HepG2 (cell line): Measurements from ENCODE around the gene SDC1. TPM values are rescaled to one million over a fixed set of nuclear protein-coding genes. Genes with fewer than 3 reads are reported as not detected.

Source experiments
- ARNT2 ChIP-seq: sonication (generic); formaldehyde crosslinking; IDR thresholded peaks from 2 replicates; pipeline ENCODE4 v1.8.0; 2022; ENCODE audit warnings: mild to moderate bottlenecking, low read depth, missing genetic modification reagents, moderate library complexity
- ATF1 ChIP-seq: IDR thresholded peaks from 2 replicates; pipeline ENCODE4 v1.6.1; 2016; ENCODE audit warnings: mild to moderate bottlenecking, control low read depth
- ATF6 ChIP-seq: sonication (generic); formaldehyde crosslinking; conservative IDR thresholded peaks from 2 replicates; pipeline ENCODE4 v1.4.0; 2020; ENCODE audit warnings: missing genetic modification reagents
- CSRNP1 ChIP-seq: sonication (generic); formaldehyde crosslinking; IDR thresholded peaks from 2 replicates; pipeline ENCODE4 v1.8.1; 2023; ENCODE audit warnings: mild to moderate bottlenecking, missing genetic modification reagents
- CSRNP2 ChIP-seq: sonication (generic); formaldehyde crosslinking; conservative IDR thresholded peaks from 2 replicates; pipeline ENCODE4 v1.8.0; 2022; ENCODE audit warnings: low read depth, missing genetic modification reagents
- FOXO1 ChIP-seq: sonication (generic); formaldehyde crosslinking; IDR thresholded peaks from 2 replicates; pipeline ENCODE4 v1.4.0; 2020; ENCODE audit warnings: missing genetic modification reagents
- HDAC2 ChIP-seq: sonication (generic); formaldehyde crosslinking; IDR thresholded peaks from 2 replicates; pipeline ENCODE4 v1.4.0; 2020; ENCODE audit warnings: missing genetic modification reagents
- KLF9 ChIP-seq: IDR thresholded peaks from 2 replicates; pipeline ENCODE4 v1.6.1; 2016; ENCODE audit warnings: low read depth
- NR2F2 ChIP-seq: IDR thresholded peaks from 2 replicates; pipeline ENCODE4 v1.6.1; 2012; ENCODE audit warnings: low read depth, inconsistent platforms, borderline replicate concordance
- REST ChIP-seq, 2 experiments: IDR thresholded peaks; 2 replicates each; pipeline ENCODE4 v1.6.1; 2011 to 2012; ENCODE audit warnings: low read length in 2 of 2, borderline replicate concordance in 1 of 2, low read depth in 1 of 2, mild to moderate bottlenecking in 1 of 2, moderate library complexity in 1 of 2
- SNRNP70 ChIP-seq: fragments of 200-400 bp; formaldehyde crosslinking; IDR thresholded peaks from 2 replicates; pipeline ENCODE4 v1.6.1; 2017; ENCODE audit warnings: mild to moderate bottlenecking, low read depth, low read length, moderate library complexity
- TEF ChIP-seq: sonication (generic); formaldehyde crosslinking; IDR thresholded peaks from 2 replicates; pipeline ENCODE4 v1.5.0; 2020; ENCODE audit warnings: missing genetic modification reagents
- ZBTB42 ChIP-seq: sonication (generic); formaldehyde crosslinking; IDR thresholded peaks from 2 replicates; pipeline ENCODE4 v1.5.0; 2020; ENCODE audit warnings: mild to moderate bottlenecking, missing genetic modification reagents
- ZFP91 ChIP-seq: sonication (generic); formaldehyde crosslinking; IDR thresholded peaks from 2 replicates; pipeline ENCODE4 v1.9.0; 2022; ENCODE audit warnings: missing genetic modification reagents, mild to moderate bottlenecking, borderline replicate concordance
- ZNF12 ChIP-seq: sonication (generic); formaldehyde crosslinking; IDR thresholded peaks from 2 replicates; pipeline ENCODE4 v1.5.0; 2020; ENCODE audit warnings: missing genetic modification reagents
- ZNF660 ChIP-seq: sonication (generic); formaldehyde crosslinking; IDR thresholded peaks from 2 replicates; pipeline ENCODE4 v1.5.1; 2020; ENCODE audit warnings: mild to moderate bottlenecking, low read depth, missing genetic modification reagents, borderline replicate concordance
- ZNF761 ChIP-seq: sonication (generic); formaldehyde crosslinking; conservative IDR thresholded peaks from 2 replicates; pipeline ENCODE4 v1.4.0; 2020; ENCODE audit warnings: mild to moderate bottlenecking, missing genetic modification reagents
- polyA plus RNA-seq, 8 experiments: library from polyadenylated mRNA; depleted of rRNA in 3 of 8; stranded (reverse) in 7 of 8; unstranded in 1 of 8; fragments of >200 nt; fragmentation: Illumina TruSeq in 4 of 8; extraction: Trizol in 4 of 8; gene quantifications; 2 replicates each; pipeline versions ENCODE4 v1.2.1 to v1.2.3, GENCODE V29; 2011 to 2016; ENCODE audit warnings: low read depth in 4 of 8, missing spikeins in 1 of 8, mixed read lengths in 1 of 8; ENCODE audit not compliant: insufficient read depth in 1 of 8
- total RNA-seq, 5 experiments: library from RNA; depleted of rRNA; stranded (reverse); fragments of >200 nt; fragmentation: Illumina TruSeq; extraction: Trizol; gene quantifications; 2 replicates each; pipeline ENCODE4 v1.2.3, GENCODE V29; 2016; ENCODE audit warnings: low read depth in 1 of 5

Gene SDC1
- total and polyA plus RNA-seq, 2 of the 13 experiments (the other 11 are each of a cell fraction or from before 2014, with no cell fraction given), result 108 to 119 TPM

GRCh38 chr2:20223407-20224163, 1.3 kb downstream of the SDC1 start (continued):
- TF ChIP-seq ATF6 (CRISPR knock-in tag) (no peak), CSRNP2 (CRISPR knock-in tag) (no peak), ZNF761 (CRISPR knock-in tag) (no peak), NR2F2 (no peak), ZNF12 (CRISPR knock-in tag) (no peak), HDAC2 (CRISPR knock-in tag) (peak; percentile 14; the same call in 1 of the 2 replicates), KLF9 (no peak), CSRNP1 (CRISPR knock-in tag) (peak; percentile 81), REST (IDR thresholded peaks at IDR 0.05; ENCODE audit: borderline replicate concordance in 1 of 2, low read depth in 1 of 2, low read length in 2 of 2) (no peak), ARNT2 (CRISPR knock-in tag) (peak; percentile 86), ATF1 (CRISPR knock-in tag) (no peak), FOXO1 (no peak), TEF (peak; percentile 52; the same call in 1 of the 2 replicates), SNRNP70 (no peak), ZBTB42 (CRISPR knock-in tag) (no peak), ZNF660 (CRISPR knock-in tag) (no peak), ZFP91 (CRISPR knock-in tag) (peak; percentile 78; the same call in 1 of the 2 replicates)
